HG03064 (cell line): Measurements from ENCODE around the gene GAS6.
"Not testable (repeated sequence)": the region's sequence is repeated elsewhere in the genome, so short reads cannot be mapped to it uniquely, and the experiment has no call there.

ENCODE experiments used
- ATAC-seq: cut with Tn5 transposase; IDR thresholded peaks from one replicate; pipeline ENCODE4 v1.9.1; 2021; ENCODE audit warnings: low read depth; ENCODE audit not compliant: unreplicated experiment

Gene GAS6

GRCh38 chr13:113842336-113843062 lies 21.4 kb downstream of the GAS6 start:
- no peak for ATAC-seq

DNA sequence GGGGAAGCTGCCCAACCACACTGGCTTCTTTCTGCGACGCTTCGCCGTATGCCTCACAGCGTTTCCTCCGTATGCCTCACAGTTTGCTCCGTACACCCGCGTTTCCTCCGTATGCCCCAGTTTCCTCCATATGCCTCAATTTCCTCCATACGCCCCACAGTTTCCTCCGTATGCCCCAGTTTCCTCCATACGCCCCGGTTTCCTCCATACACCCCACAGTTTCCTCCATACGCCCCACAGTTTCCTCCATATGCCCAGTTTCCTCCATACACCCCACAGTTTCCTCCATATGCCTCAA lies 22.6 kb downstream of the GAS6 start:
- no peak for ATAC-seq

DNA sequence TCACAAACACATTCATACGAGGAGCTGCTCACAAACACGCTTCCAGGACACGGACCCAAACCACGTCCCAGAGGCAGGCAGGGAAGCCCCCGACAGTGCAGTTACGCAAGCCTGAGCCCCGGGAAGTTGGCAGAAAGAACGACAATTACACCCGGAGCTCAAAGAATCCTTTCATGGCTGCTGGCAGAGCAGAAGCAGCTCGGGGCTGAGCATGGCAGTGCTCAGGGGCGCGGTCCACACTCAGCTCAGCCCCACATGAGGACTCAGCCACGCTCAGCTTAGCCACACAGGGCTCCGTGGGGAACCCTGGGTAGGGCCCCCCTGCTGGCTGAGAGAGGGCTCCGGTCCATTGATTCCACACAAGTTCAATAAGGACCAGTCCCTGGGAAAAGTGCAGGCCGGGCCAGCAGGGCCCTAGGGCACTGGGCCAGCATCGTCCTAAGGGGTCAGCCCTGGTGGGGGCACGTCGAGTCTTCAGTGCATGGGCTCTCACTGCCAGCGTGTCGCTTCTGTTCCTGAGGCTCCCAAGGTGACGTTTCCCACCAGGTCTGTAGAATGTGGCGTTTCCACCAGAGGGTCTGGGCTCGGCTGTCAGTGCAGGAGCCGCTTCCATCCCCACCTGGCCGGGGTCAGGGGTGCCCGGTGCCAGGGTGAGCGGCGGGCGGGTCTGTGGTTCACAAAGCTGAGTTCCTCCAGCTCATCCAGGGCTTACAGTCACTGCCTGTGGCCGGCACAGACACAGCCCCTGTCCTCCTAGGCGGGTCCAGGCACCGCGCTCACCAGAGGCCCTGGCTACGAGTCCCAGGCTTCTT lies 23.1 kb downstream of the GAS6 start:
- no peak for ATAC-seq

DNA sequence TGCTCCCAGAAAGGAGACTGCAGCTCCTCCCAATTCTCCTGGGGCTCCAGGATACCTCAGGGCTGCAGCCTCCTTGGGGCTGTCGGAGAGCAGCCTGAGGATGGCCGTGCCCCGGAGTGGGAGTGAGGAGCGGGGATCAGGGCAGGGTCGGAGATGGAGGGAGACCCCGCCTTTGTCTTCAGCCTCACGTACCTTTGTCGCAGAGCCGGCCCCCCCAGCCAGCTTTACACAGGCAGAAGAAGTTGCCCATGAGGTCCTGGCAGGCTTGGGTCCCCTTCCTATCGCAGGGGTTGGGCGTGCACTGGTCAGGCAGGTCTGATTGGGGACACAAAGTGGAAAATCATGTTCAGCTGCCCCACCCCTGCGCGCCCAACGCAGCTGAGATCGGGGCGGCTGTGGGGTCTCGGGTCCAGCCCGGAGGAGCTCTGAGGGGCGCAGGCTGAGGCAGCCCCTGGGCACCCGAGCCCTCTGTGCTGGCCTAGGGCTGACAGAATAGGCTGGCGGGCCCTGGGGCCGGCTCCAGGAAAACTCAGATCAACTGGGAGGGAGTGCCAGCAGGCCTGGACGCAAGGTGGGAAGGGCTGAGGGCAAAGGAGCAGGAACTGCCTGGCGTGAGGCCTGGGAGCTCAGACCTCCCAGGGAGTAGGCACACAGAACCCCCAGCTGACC lies 24.2 kb downstream of the GAS6 start:
- no peak for ATAC-seq

DNA sequence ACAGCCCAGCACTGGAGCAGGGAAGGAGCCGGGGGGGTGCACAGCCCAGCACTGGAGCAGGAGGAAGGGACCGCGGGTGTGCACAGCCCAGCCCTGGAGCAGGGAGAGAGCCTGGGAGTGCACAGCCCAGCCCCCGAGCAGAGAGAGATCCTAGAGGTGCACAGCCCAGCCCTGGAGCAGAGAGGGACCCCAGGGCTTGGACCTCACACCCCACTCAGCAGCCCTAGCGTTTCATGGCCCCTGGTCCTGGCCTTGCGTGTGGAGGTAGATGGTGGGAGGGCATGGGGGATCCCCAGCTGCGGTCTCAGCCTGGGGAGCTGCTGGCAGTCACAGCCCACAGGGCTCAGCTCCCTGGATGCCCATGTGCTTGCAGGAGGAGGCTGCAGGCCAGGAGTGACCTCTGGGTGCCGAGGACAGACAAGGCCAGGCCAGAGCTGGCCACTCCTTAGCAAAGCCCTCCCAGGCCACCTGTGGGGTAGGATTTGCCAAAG lies 25.1 kb downstream of the GAS6 start:
- ATAC-seq, result no peak

DNA sequence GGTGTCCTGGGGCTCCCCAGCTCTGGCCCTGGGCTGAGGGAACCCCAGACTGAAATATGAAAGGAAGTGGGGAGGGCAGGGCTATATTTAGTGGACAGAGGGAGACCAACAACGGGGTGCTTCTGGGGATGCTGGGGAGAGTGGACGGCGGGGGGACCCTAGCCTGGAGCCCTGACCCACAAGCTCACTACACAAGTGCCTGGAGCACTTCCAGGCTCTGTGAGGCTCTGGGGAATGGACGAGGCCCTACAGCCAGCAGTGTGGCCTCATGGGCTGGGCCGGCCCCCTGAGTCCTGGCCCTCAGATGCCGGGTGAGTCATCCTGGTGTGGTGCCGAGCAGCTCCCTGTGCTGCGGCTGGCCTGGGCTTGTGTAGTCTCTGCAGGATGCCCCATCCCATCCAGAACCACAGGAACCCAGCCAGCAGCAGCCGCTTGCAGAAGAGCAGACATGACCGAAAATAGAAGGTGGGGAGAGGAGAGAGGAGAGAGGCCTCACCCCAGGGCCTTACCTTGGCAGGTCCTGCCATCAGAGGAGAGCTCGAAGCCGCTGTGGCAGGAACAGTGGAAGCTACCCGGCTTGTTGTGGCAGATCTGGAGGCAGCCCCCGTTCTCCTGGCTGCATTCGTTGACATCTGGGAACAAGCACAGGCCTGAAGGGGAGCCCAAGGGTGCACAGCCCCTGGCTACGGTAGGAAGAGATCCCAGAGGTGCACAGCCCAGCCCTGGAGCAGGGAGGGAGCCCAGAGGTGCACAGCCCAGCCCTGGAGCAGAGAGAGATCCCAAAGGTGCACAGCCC lies 26.1 kb downstream of the GAS6 start:
- ATAC-seq, result no peak

DNA sequence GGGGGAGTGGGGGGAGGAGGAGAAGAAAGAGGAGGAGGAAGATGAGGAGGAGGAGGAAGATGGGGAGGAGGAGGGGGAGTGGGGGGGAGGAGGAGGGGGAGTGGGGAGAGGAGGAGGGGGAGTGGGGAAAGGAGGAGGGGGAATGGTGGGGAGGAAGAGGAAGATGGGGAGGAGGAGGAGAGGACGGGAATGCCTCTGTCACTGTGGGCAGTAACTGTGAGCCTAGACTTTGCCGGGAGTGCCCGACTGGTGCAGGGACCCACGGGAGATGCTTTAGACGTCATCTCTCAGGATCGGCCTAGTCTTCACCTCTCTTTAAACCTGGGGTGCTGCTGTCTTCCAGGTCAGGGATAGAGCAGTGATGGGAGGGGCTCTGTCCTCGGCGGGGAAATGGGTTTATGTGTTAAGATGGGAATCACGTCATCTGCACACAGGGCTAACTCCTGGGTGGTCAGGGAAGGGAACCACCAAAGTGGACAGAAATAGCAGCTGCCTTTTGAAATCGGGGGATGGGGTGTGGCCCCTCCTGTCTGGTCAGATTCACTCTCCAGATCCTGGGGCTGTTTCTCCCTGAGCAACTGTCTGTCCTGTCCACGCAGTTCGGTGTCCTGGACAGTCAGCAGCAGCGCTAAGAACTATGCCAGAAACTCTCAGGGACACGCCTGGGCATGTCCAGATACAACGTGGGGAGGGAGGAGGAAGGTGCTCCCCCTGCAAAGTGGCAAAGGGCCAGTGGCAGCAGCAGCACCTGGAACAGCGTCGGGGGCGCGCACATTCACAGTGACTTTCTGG lies 26.9 kb downstream of the GAS6 start:
- no peak for ATAC-seq

- no peak for ATAC-seq
Observed at GRCh38 chr13:113835461-113836270, 28.2 kb downstream of the GAS6 start.

DNA sequence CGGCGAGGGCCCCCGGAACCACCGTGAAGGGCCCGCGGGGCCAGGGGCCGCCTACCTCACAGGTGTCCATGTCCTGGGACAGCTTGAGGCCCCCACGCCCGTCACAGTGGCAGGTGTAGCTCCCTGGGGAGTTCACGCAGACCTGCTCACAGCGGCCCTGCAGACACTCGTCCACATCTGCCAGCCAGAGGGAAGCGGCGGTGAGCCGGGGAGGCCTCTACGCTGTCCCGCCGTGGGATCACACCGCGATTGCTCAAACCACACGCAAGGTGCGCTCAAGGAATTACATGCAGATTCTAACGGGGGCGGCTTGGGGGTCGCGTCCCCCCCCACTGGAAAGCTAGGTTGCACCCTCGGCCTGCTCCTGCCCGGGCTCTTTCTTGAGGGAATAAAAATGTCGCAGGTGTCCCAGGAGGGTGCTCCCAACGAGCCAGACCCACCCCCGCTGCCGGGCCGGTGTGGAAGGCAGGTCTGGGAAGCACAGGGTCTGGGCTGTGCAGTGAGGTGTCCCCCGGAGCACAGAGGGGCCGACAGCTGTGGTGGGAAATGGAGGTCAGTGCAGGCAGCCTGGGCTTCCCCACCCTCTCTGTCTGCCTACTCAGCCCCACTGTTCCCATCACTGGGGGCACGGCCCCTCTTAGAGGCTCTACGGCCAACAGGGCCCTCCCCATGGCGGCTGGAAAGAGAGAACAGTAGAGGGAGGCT lies 29.2 kb downstream of the GAS6 start:
- no peak for ATAC-seq

GRCh38 chr13:113834006-113834405 lies 29.9 kb downstream of the GAS6 start:
- not testable (repeated sequence) for ATAC-seq

GRCh38 chr13:113833111-113833830 lies 30.6 kb downstream of the GAS6 start:
- no peak for ATAC-seq

GRCh38 chr13:113832631-113833030 lies 31.2 kb downstream of the GAS6 start:
- ATAC-seq, result no peak

DNA sequence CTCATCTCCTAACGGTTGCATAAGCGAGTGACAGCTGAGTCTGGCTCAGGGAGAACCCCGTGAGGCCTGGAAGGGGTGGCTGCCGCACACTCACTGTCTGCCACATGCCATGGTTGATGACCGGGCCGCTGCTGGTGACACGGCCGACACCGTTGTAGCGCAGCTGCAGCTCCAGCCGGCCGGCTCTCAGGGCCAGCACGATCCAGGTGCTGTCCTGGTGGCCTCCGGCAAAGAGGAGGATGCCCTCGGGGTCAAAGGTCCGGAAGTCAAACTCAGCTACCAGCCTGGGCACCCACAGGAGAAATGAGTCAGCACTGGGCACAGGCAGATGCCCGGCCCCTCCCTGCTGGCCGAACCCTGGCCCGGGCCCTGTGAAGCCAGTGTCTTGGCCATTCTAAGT lies 31.7 kb downstream of the GAS6 start:
- no peak for ATAC-seq

DNA sequence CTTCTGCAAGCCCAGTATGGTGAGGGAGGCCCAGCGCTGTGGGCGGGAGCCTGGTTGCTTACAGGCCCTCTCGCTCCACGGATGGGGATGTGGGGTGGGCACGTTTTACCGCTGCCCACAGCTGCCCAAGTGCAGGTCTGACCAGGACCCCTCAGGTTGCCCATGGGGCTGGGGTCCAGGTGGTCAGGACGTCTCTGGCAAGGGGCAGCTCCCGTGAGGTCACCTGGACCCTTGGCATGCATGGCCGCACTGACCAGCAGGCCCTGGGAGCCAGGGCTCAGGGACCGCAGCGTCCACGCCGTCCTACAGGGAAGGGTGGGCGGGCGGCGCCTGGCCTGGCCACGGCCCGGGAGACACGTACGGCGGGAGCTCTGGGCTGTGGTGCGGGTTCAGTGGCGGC lies 32.8 kb downstream of the GAS6 start:
- no peak for ATAC-seq

DNA sequence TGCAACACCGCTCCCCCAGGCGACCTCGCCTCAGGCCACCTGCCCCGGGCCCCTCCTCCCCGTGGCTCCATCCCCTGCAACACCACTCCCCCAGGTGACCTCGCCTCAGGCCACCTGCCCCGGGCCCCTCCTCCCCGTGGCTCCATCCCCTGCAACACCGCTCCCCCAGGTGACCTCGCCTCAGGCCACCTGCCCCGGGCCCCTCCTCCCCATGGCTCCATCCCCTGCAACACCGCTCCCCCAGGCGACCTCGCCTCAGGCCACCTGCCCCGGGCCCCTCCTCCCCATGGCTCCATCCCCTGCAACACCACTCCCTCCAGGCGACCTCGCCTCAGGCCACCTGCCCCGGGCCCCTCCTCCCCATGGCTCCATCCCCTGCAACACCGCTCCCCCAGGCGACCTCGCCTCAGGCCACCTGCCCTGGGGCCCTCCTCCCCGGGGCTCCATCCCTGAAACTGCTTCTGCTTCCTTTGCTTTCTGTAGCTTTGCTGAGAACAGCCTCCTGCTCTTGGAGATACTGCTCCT lies 33.4 kb downstream of the GAS6 start:
- not testable (repeated sequence) for ATAC-seq

DNA sequence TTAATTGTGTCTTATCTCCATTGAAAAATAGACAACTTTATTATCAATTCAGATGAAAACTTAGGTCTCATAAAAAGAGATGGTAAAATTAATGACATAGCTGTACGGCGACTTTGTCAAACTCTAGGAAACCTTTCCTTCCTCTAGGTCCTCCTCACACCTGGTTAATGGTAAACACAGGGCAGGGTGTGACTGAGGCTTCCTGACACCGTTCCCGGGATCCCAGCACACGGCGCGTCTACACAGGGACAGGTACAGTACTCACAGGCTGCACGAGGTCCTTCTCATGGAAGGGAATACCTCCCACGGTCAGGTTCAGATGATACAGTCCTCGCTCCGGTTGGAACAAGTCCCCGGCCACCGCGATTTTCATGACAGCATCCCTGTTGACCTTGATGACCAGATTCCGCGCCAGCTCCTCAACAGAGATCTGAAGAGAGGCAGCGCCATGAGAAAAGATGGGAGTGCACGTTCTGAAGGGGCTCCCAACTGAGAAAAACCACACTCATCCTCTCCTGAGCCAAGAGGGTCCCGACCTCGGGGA lies 35.5 kb downstream of the GAS6 start:
- ATAC-seq, result no peak

GRCh38 chr13:113827021-113827420 lies 36.9 kb downstream of the GAS6 start:
- no peak for ATAC-seq
